Ovary (tissue), 3 donors: ENCODE results near the gene METTL3.

ENCODE experiments used
- POLR2A ChIP-seq: fragments of 450-650 bp; IDR thresholded peaks from one replicate; pipeline ENCODE4 v1.6.1; 2017; ENCODE audit warnings: antibody characterized with exemption, mild to moderate bottlenecking, moderate library complexity
- TF ChIP-seq, protein P1 (sequence below), 3 donors: fragments of 450-650 bp in 2 of 3; fragments of 200-600 bp in 1 of 3; IDR thresholded peaks; one replicate each; pipeline versions ENCODE4 v1.5.1 to v1.8.0; 2016 to 2022; ENCODE audit warnings: antibody characterized with exemption in 3 of 3, mild to moderate bottlenecking in 1 of 3
- donor health status: DM: no; HTN: no; CAD: no.

DNA sequence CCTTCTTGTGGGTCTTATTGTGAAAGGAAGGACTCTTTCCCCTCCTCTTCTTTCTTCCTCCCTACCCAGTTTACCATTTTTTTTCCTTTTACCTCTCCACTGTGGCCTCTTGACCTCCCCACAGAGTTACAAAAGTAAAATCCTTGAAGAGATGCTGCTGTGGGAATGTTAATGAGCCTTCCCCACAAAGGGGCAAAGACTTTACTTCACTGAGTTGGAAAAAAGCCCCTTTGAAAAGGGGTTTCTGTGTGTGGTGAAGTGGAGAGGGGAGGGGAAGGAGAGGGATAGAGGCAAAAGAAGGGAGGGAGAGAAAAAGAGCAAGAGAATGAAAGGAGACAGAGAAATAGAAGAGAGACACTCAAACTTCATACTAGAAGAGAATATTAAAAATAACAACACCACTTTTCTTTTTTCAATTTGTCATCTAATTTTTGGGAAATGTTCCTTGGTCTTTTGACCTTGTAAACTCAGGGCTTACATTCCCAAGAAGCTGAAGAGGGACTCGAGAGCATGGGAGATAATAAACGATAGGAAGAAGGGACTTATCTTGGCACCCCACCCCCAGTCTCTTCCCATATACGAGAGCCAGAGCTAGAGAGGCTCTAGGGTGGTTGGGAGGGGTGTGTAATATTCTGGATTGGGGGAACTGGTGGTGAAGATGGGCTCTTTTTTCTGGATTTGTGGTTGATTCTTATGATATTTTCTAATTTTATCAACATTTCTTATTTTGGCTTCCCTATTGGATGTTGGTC, 28.2 kb upstream of the METTL3 start:
- TF ChIP-seq, protein P1, sequence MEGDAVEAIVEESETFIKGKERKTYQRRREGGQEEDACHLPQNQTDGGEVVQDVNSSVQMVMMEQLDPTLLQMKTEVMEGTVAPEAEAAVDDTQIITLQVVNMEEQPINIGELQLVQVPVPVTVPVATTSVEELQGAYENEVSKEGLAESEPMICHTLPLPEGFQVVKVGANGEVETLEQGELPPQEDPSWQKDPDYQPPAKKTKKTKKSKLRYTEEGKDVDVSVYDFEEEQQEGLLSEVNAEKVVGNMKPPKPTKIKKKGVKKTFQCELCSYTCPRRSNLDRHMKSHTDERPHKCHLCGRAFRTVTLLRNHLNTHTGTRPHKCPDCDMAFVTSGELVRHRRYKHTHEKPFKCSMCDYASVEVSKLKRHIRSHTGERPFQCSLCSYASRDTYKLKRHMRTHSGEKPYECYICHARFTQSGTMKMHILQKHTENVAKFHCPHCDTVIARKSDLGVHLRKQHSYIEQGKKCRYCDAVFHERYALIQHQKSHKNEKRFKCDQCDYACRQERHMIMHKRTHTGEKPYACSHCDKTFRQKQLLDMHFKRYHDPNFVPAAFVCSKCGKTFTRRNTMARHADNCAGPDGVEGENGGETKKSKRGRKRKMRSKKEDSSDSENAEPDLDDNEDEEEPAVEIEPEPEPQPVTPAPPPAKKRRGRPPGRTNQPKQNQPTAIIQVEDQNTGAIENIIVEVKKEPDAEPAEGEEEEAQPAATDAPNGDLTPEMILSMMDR (IDR thresholded peaks at IDR 0.05) = no peak
- no peak for TF ChIP-seq POLR2A
